ENCODE results near the gene HOMER3.

The HOMER3 gene

GRCh38 chr19:18906605-18907519 is 34.2 kb downstream of the HOMER3 start:
- TF ChIP-seq ZNF70 (CRISPR knock-in tag; IDR thresholded peaks at IDR 0.05) (no peak), RARB (CRISPR knock-in tag; IDR thresholded peaks at IDR 0.05) (no peak), PPARA (CRISPR knock-in tag; IDR thresholded peaks at IDR 0.05; ENCODE audit: borderline replicate concordance) (no peak), TSHZ2 (CRISPR knock-in tag; IDR thresholded peaks at IDR 0.05) (no peak), SNAI2 (CRISPR knock-in tag; IDR thresholded peaks at IDR 0.05) (no peak)
- ATAC-seq, result no peak

GRCh38 chr19:18905513-18906236 is 35.3 kb downstream of the HOMER3 start:
- peak; percentile 8; the same call in 1 of the 3 replicates for ATAC-seq
- TF ChIP-seq ZFP30 (CRISPR knock-in tag; IDR thresholded peaks at IDR 0.05) (no peak), ZNF565 (CRISPR knock-in tag; conservative IDR thresholded peaks at IDR 0.05; ENCODE audit: low read depth) (no peak), CSDC2 (CRISPR knock-in tag; IDR thresholded peaks at IDR 0.05) (no peak), ISL1 (CRISPR knock-in tag; IDR thresholded peaks at IDR 0.05) (no peak)

- no peak; the same call in 2 of the 3 replicates for ATAC-seq
- no peak for TF ChIP-seq ZFP30 (CRISPR knock-in tag; IDR thresholded peaks at IDR 0.05)
- TF ChIP-seq SNAI2 (CRISPR knock-in tag; IDR thresholded peaks at IDR 0.05), result no peak
- no peak for TF ChIP-seq RARB (CRISPR knock-in tag; IDR thresholded peaks at IDR 0.05)
- no peak for TF ChIP-seq TSHZ2 (CRISPR knock-in tag; IDR thresholded peaks at IDR 0.05)
- no peak for TF ChIP-seq ZC3H10 (CRISPR knock-in tag; IDR thresholded peaks at IDR 0.05)
- no peak for TF ChIP-seq ZFP3 (CRISPR knock-in tag; IDR thresholded peaks at IDR 0.05)
- no peak for TF ChIP-seq BACH2 (CRISPR knock-in tag; IDR thresholded peaks at IDR 0.05; ENCODE audit: borderline replicate concordance)
- TF ChIP-seq OSR1 (CRISPR knock-in tag; IDR thresholded peaks at IDR 0.05), result no peak
- no peak for TF ChIP-seq ARNTL (CRISPR knock-in tag; IDR thresholded peaks at IDR 0.05; ENCODE audit: borderline replicate concordance, low read depth)
- TF ChIP-seq ZNF565 (CRISPR knock-in tag; conservative IDR thresholded peaks at IDR 0.05; ENCODE audit: low read depth), result no peak
- TF ChIP-seq CSRNP3 (CRISPR knock-in tag; IDR thresholded peaks at IDR 0.05), result no peak
- no peak for TF ChIP-seq PPARA (CRISPR knock-in tag; IDR thresholded peaks at IDR 0.05; ENCODE audit: borderline replicate concordance)
- no peak for TF ChIP-seq ZNF70 (CRISPR knock-in tag; IDR thresholded peaks at IDR 0.05)
- no peak for TF ChIP-seq GLIS3 (CRISPR knock-in tag; IDR thresholded peaks at IDR 0.05)
Observed at GRCh38 chr19:18905058-18905456, 36.0 kb downstream of the HOMER3 start.

GRCh38 chr19:18904334-18905057 is 36.5 kb downstream of the HOMER3 start:
- no peak; the same call in 2 of the 3 replicates for ATAC-seq
- TF ChIP-seq CSRNP3 (CRISPR knock-in tag; IDR thresholded peaks at IDR 0.05) (no peak), BACH2 (CRISPR knock-in tag; IDR thresholded peaks at IDR 0.05; ENCODE audit: borderline replicate concordance) (no peak), TCF4 (CRISPR knock-in tag; IDR thresholded peaks at IDR 0.05; ENCODE audit: borderline replicate concordance) (no peak), TSHZ2 (CRISPR knock-in tag; IDR thresholded peaks at IDR 0.05) (no peak), ZFP30 (CRISPR knock-in tag; IDR thresholded peaks at IDR 0.05) (no peak), ZNF565 (CRISPR knock-in tag; conservative IDR thresholded peaks at IDR 0.05; ENCODE audit: low read depth) (no peak), RARB (CRISPR knock-in tag; IDR thresholded peaks at IDR 0.05) (no peak), ZFP3 (CRISPR knock-in tag; IDR thresholded peaks at IDR 0.05) (no peak), ZNF8 (CRISPR knock-in tag; IDR thresholded peaks at IDR 0.05) (no peak), ZC3H10 (CRISPR knock-in tag; IDR thresholded peaks at IDR 0.05) (no peak), PPARA (CRISPR knock-in tag; IDR thresholded peaks at IDR 0.05; ENCODE audit: borderline replicate concordance) (no peak), ESRRG (CRISPR knock-in tag; IDR thresholded peaks at IDR 0.05) (no peak), ZNF70 (CRISPR knock-in tag; IDR thresholded peaks at IDR 0.05) (no peak)

Measured in SK-N-SH treated with all-trans-retinoic acid at 6 μM for 48 hours (cell line).